Hepatocyte (in vitro differentiated cells): ENCODE data around the gene NBAS.

ENCODE experiments used
- CTCF ChIP-seq: fragments of 200-600 bp; sonication (generic); IDR thresholded peaks from 2 replicates; pipeline ENCODE4 v1.5.1; 2016; ENCODE audit warnings: antibody characterized with exemption, mild to moderate bottlenecking; ENCODE audit not compliant: poor library complexity
- EZH2 ChIP-seq: fragments of 200-600 bp; sonication (generic); IDR thresholded peaks from 2 replicates; pipeline ENCODE4 v1.6.1; 2016; ENCODE audit warnings: antibody characterized with exemption, mild to moderate bottlenecking, borderline replicate concordance
- EZH2phosphoT487 ChIP-seq: fragments of 200-600 bp; sonication (generic); IDR thresholded peaks from one replicate; pipeline ENCODE4 v1.6.1; 2018; ENCODE audit warnings: antibody characterized with exemption, mild to moderate bottlenecking, low read depth, moderate library complexity; ENCODE audit not compliant: unreplicated experiment, severe bottlenecking

- TF ChIP-seq CTCF (no peak), EZH2phosphoT487 (no peak), EZH2 (no peak)
Measured at GRCh38 chr2:15206419-15206818, 354.7 kb downstream of the NBAS start.
